Panc1 (cell line): ENCODE data around the gene HMGN4. TPM values are rescaled to one million over a fixed set of nuclear protein-coding genes. Genes with fewer than 3 reads are reported as not detected.

Experiments used
- ATAC-seq: fragments of 200-7000 bp; cut with Tn5 transposase; 2 replicates; pipeline ENCODE4 v1.9.1; 2020; ENCODE audit warnings: mild to moderate bottlenecking, moderate library complexity
- BruUV-seq: library from RNA; stranded (reverse); fragments of 400-500 nt; replicated peaks from 2 replicates; lab custom pipeline; 2021; lab: Mats Ljungman, UMichigan
- CTCF ChIA-PET: fragments of 300-600 bp; sonication (Branson Sonifier 250); formaldehyde crosslinking; loops from one replicate; lab custom pipeline; 2022; ENCODE audit warnings: antibody characterized with exemption; lab: Charles Lee
- POLR2A ChIA-PET: fragments of 300-600 bp; sonication (Branson Sonifier 250); formaldehyde crosslinking; loops from one replicate; lab custom pipeline; 2022; ENCODE audit warnings: antibody characterized with exemption; lab: Charles Lee
- DNase-seq: peaks from one replicate; pipeline ENCODE4 v3.0.0-alpha.2; 2010; ENCODE audit warnings: low read depth, low spot score
- H3K27ac ChIP-seq: 2 replicates; pipeline ENCODE4 v1.5.1; 2011; ENCODE audit warnings: mild to moderate bottlenecking, low read length, inconsistent platforms
- H3K27me3 ChIP-seq: fragments of 200-500 bp; sonication (Bioruptor generic); 2 replicates; pipeline ENCODE4 v1.6.0; 2014; ENCODE audit warnings: low read length, inconsistent platforms; ENCODE audit not compliant: control insufficient read depth, insufficient read depth
- H3K36me3 ChIP-seq: fragments of 200-500 bp; sonication (Bioruptor generic); 2 replicates; pipeline ENCODE4 v1.5.1; 2014; ENCODE audit warnings: inconsistent platforms, mild to moderate bottlenecking, low read length, moderate library complexity; ENCODE audit not compliant: control insufficient read depth, insufficient read depth
- H3K4me1 ChIP-seq: 2 replicates; pipeline ENCODE4 v1.5.1; 2011; ENCODE audit warnings: inconsistent platforms, mild to moderate bottlenecking, low read length, moderate library complexity; ENCODE audit not compliant: control insufficient read depth, insufficient read depth
- H3K4me3 ChIP-seq, 2 experiments: 2 replicates each; pipeline ENCODE4 v1.5.1; 2011 to 2012; ENCODE audit warnings: low read depth in 2 of 2, low read length in 2 of 2, mild to moderate bottlenecking in 2 of 2, inconsistent platforms in 1 of 2, moderate library complexity in 1 of 2
- H3K9me3 ChIP-seq: fragments of 200-500 bp; sonication (Bioruptor generic); 2 replicates; pipeline ENCODE4 v1.5.1; 2014; ENCODE audit warnings: low read depth, mild to moderate bottlenecking, inconsistent platforms, low read length, moderate library complexity; ENCODE audit not compliant: control insufficient read depth, insufficient read depth
- CTCF ChIP-seq: fragments of 450-650 bp; IDR thresholded peaks from 2 replicates; pipeline ENCODE4 v1.5.1; 2017; ENCODE audit warnings: mild to moderate bottlenecking
- POLR2AphosphoS5 ChIP-seq: IDR thresholded peaks from 2 replicates; pipeline ENCODE4 v1.6.1; 2012; ENCODE audit warnings: mild to moderate bottlenecking, low read depth, low read length, moderate library complexity
- SIN3A ChIP-seq: IDR thresholded peaks from 2 replicates; pipeline ENCODE4 v1.6.1; 2012; ENCODE audit warnings: low read depth, mild to moderate bottlenecking, low read length, moderate library complexity, borderline replicate concordance; ENCODE audit not compliant: insufficient read depth
- TCF7L2 ChIP-seq: IDR thresholded peaks from 2 replicates; pipeline ENCODE4 v1.6.1; 2011; ENCODE audit warnings: mild to moderate bottlenecking, low read depth, low read length, inconsistent platforms
- in situ Hi-C: cut with HindIII; loops from 2 replicates; pipeline ENCODE4 v1.10.0; 2016; ENCODE audit warnings: low sequenced_read_pairs, low pct_unique_long_range_greater_than_20kb
- intact Hi-C: fragments of 100-400 bp; cut with micrococcal nuclease; formaldehyde crosslinking; loops from one replicate; pipeline ENCODE4 v1.10.0; 2022; ENCODE audit not compliant: unreplicated experiment
- total RNA-seq: library from RNA; stranded (reverse); gene quantifications from one replicate; pipeline ENCODE4 v1.2.1, GENCODE V29; 2021; ENCODE audit not compliant: unreplicated experiment
- TF ChIP-seq, protein P1 (sequence below), 2 experiments: IDR thresholded peaks; 2 replicates each; pipeline ENCODE4 v1.6.1; 2011 to 2012; ENCODE audit warnings: low read depth in 2 of 2, control low read depth in 1 of 2, low read length in 1 of 2, mild to moderate bottlenecking in 1 of 2, moderate library complexity in 1 of 2; ENCODE audit not compliant: insufficient read depth in 1 of 2

Gene HMGN4
- total RNA-seq, 1 experiment from 2014 or later = 60.5 TPM

- peaks cover 17% of the 10 kb centered on the region for H3K4me1 ChIP-seq
- DNase-seq (no peak), ATAC-seq (no peak)
- no peaks in the 10 kb centered on the region for H3K27me3 ChIP-seq
- intact Hi-C loops = loop anchor here (10.0 kb wide), 1 partner anchor 658 kb away; no protein-coding TSS in a partner anchor
- H3K27ac ChIP-seq = peak overlapping the region; percentile 46
- H3K4me3 ChIP-seq = peak overlapping the region; percentile 55 to 84
- POLR2A ChIA-PET = interaction anchor here (2.0 kb wide), 1 partner anchor 19 kb away, joined by 10 read pairs; no protein-coding TSS in a partner anchor
- no peaks in the 10 kb centered on the region for H3K9me3 ChIP-seq
- TF ChIP-seq TCF7L2 = no peak
- H3K36me3 ChIP-seq = no peaks in the 10 kb centered on the region
- in situ Hi-C loops = no loop called here
- CTCF ChIA-PET = interaction anchor here (0.7 to 1.3 kb wide), 3 partner anchors 9 to 19 kb away, joined by 3 to 9 read pairs (median 3); no protein-coding TSS in a partner anchor
- no TSS peak for BruUV-seq
These were observed 38.3 kb downstream of the HMGN4 start for GRCh38 chr6:26576407-26576843.

- 0 out of 2 replicates have a peak overlapping the region, but pooled peaks have one; percentile 2 for H3K27ac ChIP-seq
- ATAC-seq = peak; percentile 83
These were observed 39.0 kb downstream of the HMGN4 start for GRCh38 chr6:26576929-26577719.

More at GRCh38 chr6:26576929-26577719, 39.0 kb downstream of the HMGN4 start:
- no peaks in the 10 kb centered on the region for H3K9me3 ChIP-seq
- CTCF ChIA-PET = interaction anchor here (0.7 to 1.3 kb wide), 3 partner anchors 10 to 18 kb away, joined by 3 to 9 read pairs (median 3); no protein-coding TSS in a partner anchor
- TF ChIP-seq CTCF (no peak), SIN3A (no peak), POLR2AphosphoS5 (peak; percentile 26; the same call in 1 of the 2 replicates), TCF7L2 (0 out of 2 replicates have a peak, but pooled peaks have one; percentile 38)
- TF ChIP-seq, protein P1, sequence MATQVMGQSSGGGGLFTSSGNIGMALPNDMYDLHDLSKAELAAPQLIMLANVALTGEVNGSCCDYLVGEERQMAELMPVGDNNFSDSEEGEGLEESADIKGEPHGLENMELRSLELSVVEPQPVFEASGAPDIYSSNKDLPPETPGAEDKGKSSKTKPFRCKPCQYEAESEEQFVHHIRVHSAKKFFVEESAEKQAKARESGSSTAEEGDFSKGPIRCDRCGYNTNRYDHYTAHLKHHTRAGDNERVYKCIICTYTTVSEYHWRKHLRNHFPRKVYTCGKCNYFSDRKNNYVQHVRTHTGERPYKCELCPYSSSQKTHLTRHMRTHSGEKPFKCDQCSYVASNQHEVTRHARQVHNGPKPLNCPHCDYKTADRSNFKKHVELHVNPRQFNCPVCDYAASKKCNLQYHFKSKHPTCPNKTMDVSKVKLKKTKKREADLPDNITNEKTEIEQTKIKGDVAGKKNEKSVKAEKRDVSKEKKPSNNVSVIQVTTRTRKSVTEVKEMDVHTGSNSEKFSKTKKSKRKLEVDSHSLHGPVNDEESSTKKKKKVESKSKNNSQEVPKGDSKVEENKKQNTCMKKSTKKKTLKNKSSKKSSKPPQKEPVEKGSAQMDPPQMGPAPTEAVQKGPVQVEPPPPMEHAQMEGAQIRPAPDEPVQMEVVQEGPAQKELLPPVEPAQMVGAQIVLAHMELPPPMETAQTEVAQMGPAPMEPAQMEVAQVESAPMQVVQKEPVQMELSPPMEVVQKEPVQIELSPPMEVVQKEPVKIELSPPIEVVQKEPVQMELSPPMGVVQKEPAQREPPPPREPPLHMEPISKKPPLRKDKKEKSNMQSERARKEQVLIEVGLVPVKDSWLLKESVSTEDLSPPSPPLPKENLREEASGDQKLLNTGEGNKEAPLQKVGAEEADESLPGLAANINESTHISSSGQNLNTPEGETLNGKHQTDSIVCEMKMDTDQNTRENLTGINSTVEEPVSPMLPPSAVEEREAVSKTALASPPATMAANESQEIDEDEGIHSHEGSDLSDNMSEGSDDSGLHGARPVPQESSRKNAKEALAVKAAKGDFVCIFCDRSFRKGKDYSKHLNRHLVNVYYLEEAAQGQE (IDR thresholded peaks at IDR 0.05; ENCODE audit: insufficient read depth in 1 of 2, low read depth in 2 of 2, low read length in 1 of 2) = no peak
- no TSS peak for BruUV-seq
- no peaks in the 10 kb centered on the region for H3K27me3 ChIP-seq
- H3K36me3 ChIP-seq = no peaks in the 10 kb centered on the region
- POLR2A ChIA-PET = interaction anchor here (2.0 kb wide), 1 partner anchor 18 kb away, joined by 10 read pairs; no protein-coding TSS in a partner anchor
- intact Hi-C loops = loop anchor here (1.0 to 10.0 kb wide), 2 partner anchors 18 to 658 kb away; no protein-coding TSS in a partner anchor
- in situ Hi-C loops = no loop called here
- peaks cover 17% of the 10 kb centered on the region for H3K4me1 ChIP-seq
- H3K4me3 ChIP-seq = peak overlapping the region; percentile 55 to 84
- DNase-seq = peak; percentile 96
